GM20000 (cell line): ENCODE data around the gene NOSTRIN.
"Not testable (repeated sequence)": the region's sequence is repeated elsewhere in the genome, so short reads cannot be mapped to it uniquely, and the experiment has no call there.

Experiments used
- DNase-seq: peaks from one replicate; pipeline ENCODE4 v3.0.0; 2012; ENCODE audit warnings: low spot score
- TF ChIP-seq, protein P1 (sequence below): IDR thresholded peaks from 2 replicates; pipeline ENCODE4 v1.5.1; 2012; ENCODE audit warnings: mild to moderate bottlenecking, control low read depth; ENCODE audit errors: extremely low read depth, missing control alignments

The NOSTRIN gene

DNA sequence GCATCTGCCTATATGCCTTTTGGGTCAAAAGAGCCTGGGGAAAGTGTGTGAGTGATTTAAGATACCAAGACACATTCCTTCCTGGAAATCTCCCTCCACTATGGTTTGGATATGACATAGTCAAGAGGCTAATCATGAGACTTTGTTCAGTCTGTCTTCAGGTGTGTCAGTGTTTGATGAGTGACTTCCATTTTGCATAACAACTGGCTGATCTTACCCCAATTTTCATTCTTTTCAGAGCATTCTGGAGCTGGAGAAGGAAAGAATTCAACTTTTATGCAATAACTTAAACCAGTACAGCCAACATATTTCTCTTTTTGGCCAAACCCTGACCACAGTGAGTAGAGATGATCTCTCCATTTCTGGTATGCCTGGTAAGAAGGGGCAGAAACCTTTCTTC, 48.4 kb downstream of the NOSTRIN start:
- no peak for DNase-seq
- TF ChIP-seq, protein P1, sequence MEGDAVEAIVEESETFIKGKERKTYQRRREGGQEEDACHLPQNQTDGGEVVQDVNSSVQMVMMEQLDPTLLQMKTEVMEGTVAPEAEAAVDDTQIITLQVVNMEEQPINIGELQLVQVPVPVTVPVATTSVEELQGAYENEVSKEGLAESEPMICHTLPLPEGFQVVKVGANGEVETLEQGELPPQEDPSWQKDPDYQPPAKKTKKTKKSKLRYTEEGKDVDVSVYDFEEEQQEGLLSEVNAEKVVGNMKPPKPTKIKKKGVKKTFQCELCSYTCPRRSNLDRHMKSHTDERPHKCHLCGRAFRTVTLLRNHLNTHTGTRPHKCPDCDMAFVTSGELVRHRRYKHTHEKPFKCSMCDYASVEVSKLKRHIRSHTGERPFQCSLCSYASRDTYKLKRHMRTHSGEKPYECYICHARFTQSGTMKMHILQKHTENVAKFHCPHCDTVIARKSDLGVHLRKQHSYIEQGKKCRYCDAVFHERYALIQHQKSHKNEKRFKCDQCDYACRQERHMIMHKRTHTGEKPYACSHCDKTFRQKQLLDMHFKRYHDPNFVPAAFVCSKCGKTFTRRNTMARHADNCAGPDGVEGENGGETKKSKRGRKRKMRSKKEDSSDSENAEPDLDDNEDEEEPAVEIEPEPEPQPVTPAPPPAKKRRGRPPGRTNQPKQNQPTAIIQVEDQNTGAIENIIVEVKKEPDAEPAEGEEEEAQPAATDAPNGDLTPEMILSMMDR, result no peak

DNA sequence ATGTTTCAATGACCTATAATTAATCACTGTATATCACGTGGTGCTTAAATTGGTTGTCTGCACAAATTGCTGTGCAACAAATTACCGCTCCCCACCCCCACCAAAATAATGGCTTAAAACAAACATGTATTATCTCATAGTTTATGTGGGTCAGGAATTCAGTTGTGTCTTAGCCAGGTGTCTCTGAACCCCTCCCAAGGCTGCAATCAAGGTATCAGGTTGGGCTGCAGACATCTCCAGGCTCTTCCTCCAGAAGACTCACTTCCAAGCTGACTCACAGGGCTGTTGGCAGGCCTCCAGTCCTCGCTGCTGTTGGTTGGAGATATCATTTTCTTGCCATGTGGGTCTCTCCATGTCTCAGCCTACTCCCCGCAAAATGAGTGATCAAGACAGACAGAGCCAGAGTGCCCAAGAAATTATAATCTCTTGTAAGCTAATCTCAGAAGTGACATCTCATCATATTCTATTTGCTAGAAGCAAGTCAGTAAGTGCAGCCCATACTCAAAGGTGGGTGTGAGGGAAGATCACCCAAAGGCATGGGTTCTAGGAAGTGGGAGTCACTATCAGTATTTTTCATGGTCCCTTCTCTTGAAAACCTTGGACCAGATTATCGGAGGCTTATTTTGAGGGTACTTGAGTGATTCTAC, 49.4 kb downstream of the NOSTRIN start:
- DNase-seq, result no peak
- TF ChIP-seq, protein P1, result no peak

DNA sequence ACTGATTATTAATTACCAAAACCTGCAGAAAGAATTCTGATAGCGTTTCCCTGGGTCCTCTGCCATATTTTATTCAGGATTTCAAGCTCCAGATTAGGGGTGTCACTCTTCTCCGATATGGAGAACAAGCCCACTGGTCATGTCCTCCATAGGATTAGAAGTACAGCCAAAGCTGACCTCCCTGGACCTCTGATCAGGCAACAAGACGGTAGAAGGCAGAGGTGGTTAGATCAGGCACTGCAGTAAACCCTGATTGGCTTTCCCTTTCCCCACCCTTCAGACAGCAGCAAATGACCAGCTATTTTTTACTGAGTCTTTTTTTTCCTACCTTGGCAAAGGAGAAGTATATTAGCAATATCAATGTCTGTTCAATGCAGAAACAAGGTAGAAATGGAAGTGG, 50.0 kb downstream of the NOSTRIN start:
- TF ChIP-seq, protein P1, result no peak
- DNase-seq, result no peak

DNA sequence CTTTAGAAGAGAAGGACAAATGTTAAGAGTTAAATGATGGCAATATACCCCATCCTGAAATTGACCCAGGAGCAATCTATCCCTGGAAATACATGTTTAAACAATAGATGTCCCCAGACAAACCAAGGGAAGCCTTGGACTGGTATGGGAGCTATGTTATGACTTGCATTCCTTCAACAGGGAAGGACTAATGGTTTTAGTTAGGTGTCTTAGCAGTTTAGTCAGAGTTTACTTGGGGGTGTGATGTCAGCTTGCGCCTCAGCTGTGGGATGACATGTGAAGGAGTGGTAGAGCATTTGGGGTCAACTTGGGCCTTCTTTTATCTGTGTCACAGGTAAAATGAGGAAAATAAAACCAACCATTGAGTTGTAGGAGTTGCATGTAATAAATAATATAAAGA, 51.0 kb downstream of the NOSTRIN start:
- DNase-seq, result no peak
- TF ChIP-seq, protein P1, result no peak

DNA sequence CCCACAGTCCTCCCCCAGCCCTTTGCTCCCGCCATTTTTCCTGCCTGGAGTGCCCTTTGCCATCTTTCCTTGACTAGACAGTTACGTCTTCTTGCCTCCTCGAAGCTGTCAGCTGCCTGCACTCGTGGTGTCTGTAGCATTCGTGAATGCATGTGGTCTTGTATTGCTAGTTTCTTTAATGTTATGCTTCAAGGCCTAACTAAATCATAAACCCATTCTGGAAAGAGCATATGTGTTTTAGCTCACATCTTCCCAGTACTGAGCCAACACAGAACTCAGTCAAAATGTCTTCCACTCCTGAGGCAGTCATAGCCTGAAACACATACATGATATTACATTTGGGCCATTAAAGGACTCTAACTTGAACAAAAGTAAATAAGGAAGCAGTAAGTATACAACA, 52.2 kb downstream of the NOSTRIN start:
- DNase-seq, result no peak
- TF ChIP-seq, protein P1, result no peak

DNA sequence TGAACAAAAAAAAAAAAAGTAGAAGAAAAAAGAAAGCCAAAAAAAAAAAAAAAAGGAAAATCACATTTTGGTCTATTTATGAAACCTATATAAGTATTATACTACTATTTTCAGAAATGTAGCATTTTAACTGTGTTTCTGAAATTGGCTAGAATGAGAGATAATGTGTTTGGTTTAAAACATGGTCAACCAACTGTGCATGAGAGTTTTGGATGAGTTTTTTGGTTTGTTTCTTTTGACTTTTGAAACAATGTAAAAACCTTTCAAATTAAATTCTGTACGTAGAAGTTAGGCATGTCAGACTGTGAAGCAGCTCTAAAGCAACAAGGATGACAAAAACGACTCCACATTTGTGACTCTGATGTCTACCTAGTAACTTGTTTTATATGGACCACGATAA, 53.2 kb downstream of the NOSTRIN start:
- TF ChIP-seq, protein P1, result no peak

DNA sequence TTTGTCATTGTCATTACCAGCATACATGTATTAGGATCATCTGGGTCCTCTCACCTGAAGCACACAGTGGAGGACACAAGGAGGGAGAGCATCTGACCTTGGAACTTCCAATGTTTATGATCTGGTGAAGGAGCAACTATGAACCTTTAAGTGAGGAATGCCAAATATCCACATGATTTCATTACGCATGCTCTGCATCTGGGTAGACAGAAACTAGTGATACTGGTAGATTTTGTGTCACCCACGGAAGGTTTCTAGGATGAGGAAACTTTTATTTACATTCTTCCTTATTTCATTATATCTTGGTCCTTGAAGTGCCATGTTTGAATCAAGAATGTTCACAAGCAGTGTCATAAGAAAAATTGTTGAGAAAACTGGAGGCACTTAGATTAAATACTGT, 55.7 kb downstream of the NOSTRIN start:
- TF ChIP-seq, protein P1, result no peak
- DNase-seq, result no peak

More for the DNA sequence above, 53.2 kb downstream of the NOSTRIN start:
- DNase-seq, result no peak

DNA sequence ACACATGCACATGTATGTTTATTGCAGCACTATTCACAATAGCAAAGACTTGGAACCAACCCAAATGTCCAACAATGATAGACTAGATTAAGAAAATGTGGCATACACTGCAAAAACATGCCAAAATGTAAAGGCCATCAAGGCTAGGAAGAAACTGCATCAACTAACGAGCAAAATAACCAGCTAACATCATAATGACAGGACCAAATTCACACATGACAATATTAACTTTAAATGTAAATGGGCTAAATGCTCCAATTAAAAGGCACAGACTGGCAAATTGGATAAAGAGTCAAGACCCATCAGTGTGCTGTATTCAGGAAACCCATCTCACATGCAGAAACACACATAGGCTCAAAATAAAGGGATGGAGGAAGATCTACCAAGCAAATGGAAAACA, 64.7 kb downstream of the NOSTRIN start:
- DNase-seq, result not testable (repeated sequence)

DNA sequence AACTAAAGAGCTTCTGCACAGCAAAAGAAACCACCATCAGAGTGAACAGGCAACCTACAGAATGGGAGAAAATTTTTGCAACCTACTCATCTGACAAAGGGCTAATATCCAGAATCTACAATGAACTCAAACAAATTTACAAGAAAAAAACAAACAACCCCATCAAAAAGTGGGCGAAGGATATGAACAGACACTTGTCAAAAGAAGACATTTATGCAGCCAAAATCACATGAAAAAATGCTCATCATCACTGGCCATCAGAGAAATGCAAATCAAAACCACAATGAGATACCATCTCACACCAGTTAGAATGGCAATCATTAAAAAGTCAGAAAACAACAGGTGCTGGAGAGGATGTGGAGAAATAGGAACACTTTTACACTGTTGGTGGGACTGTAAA, 67.9 kb downstream of the NOSTRIN start:
- DNase-seq, result not testable (repeated sequence)

DNA sequence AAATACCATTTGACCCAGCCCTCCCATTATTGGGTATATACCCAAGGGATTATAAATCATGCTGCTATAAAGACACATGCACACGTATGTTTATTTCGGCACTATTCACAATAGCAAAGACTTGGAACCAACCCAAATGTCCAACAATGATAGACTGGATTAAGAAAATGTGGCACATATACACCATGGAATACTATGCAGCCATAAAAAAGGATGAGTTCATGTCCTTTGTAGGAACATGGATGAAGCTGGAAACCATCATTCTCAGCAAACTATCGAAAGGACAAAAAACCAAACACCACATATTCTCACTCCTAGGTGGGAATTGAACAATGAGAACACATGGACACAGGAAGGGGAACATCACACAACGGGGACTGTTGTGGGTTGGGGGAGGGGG, 68.4 kb downstream of the NOSTRIN start:
- DNase-seq, result not testable (repeated sequence)
